ENCODE measurements around the gene UBE2C.

The UBE2C gene

GRCh38 chr20:45851501-45851900 is 39.1 kb downstream of the UBE2C start:
- Mint-ChIP-seq H3K36me3 (ENCODE audit: low read depth) (peaks cover 18% of the 10 kb centered on the region), H3K4me3 (no peak overlapping the region), H3K4me1 (ENCODE audit: low read depth) (peaks cover 14% of the 10 kb centered on the region), H3K27ac (no peak overlapping the region), H3K9me3 (no peaks in the 10 kb centered on the region), H3K27me3 (ENCODE audit: low read depth) (no peaks in the 10 kb centered on the region)

GRCh38 chr20:45852326-45852725 is 39.9 kb downstream of the UBE2C start:
- H3K27ac Mint-ChIP-seq = no peak overlapping the region
- H3K4me1 Mint-ChIP-seq (ENCODE audit: low read depth) = peaks cover 16% of the 10 kb centered on the region
- no peak overlapping the region for H3K4me3 Mint-ChIP-seq
- peaks cover 17% of the 10 kb centered on the region for H3K36me3 Mint-ChIP-seq (ENCODE audit: low read depth)
- no peaks in the 10 kb centered on the region for H3K27me3 Mint-ChIP-seq (ENCODE audit: low read depth)
- H3K9me3 Mint-ChIP-seq = no peaks in the 10 kb centered on the region

- Mint-ChIP-seq H3K27me3 (ENCODE audit: low read depth) (no peaks in the 10 kb centered on the region), H3K4me1 (ENCODE audit: low read depth) (peaks cover 24% of the 10 kb centered on the region), H3K27ac (no peak overlapping the region), H3K36me3 (ENCODE audit: low read depth) (peaks cover 17% of the 10 kb centered on the region), H3K9me3 (no peaks in the 10 kb centered on the region), H3K4me3 (no peak overlapping the region)
Measured at GRCh38 chr20:45853484-45853883, 41.0 kb downstream of the UBE2C start.

- Mint-ChIP-seq H3K9me3 (no peaks in the 10 kb centered on the region), H3K27me3 (ENCODE audit: low read depth) (no peaks in the 10 kb centered on the region), H3K4me1 (ENCODE audit: low read depth) (peaks cover 34% of the 10 kb centered on the region), H3K27ac (peak within 1 kb of the TSS; percentile 99), H3K4me3 (peak within 1 kb of the TSS; percentile 97), H3K36me3 (ENCODE audit: low read depth) (peaks cover 9% of the 10 kb centered on the region)
Measured at GRCh38 chr20:45857114-45857881, 44.9 kb downstream of the UBE2C start, which contains the start of the genes ACOT8 and ZSWIM3. ACOT8 (minus strand) TSS chr20:45857392; CDS start chr20:45857315, 77 bp downstream. ZSWIM3 (plus strand) TSS chr20:45857614; CDS start chr20:45857826, 212 bp downstream.

- H3K9me3 Mint-ChIP-seq = no peaks in the 10 kb centered on the region
- H3K4me1 Mint-ChIP-seq (ENCODE audit: low read depth) = peaks cover 34% of the 10 kb centered on the region
- H3K4me3 Mint-ChIP-seq = peak overlapping the region; percentile 97
- peaks cover 7% of the 10 kb centered on the region for H3K36me3 Mint-ChIP-seq (ENCODE audit: low read depth)
- H3K27ac Mint-ChIP-seq = peak overlapping the region; percentile 99
- no peaks in the 10 kb centered on the region for H3K27me3 Mint-ChIP-seq (ENCODE audit: low read depth)
Measured at GRCh38 chr20:45857882-45858216, 45.4 kb downstream of the UBE2C start.

GRCh38 chr20:45859916-45860315 is 47.5 kb downstream of the UBE2C start:
- Mint-ChIP-seq H3K9me3 (no peaks in the 10 kb centered on the region), H3K27ac (no peak overlapping the region), H3K27me3 (ENCODE audit: low read depth) (no peaks in the 10 kb centered on the region), H3K4me1 (ENCODE audit: low read depth) (peaks cover 32% of the 10 kb centered on the region), H3K4me3 (no peak overlapping the region), H3K36me3 (ENCODE audit: low read depth) (peaks cover 10% of the 10 kb centered on the region)

GRCh38 chr20:45860560-45861220 is 48.2 kb downstream of the UBE2C start:
- no peaks in the 10 kb centered on the region for H3K27me3 Mint-ChIP-seq (ENCODE audit: low read depth)
- H3K4me1 Mint-ChIP-seq (ENCODE audit: low read depth) = peaks cover 28% of the 10 kb centered on the region
- H3K9me3 Mint-ChIP-seq = no peaks in the 10 kb centered on the region
- H3K36me3 Mint-ChIP-seq (ENCODE audit: low read depth) = peaks cover 10% of the 10 kb centered on the region
- no peak overlapping the region for H3K4me3 Mint-ChIP-seq
- no peak overlapping the region for H3K27ac Mint-ChIP-seq

- H3K4me3 Mint-ChIP-seq = no peak overlapping the region
- peaks cover 10% of the 10 kb centered on the region for H3K36me3 Mint-ChIP-seq (ENCODE audit: low read depth)
- no peak overlapping the region for H3K27ac Mint-ChIP-seq
- H3K27me3 Mint-ChIP-seq (ENCODE audit: low read depth) = no peaks in the 10 kb centered on the region
- H3K9me3 Mint-ChIP-seq = no peaks in the 10 kb centered on the region
- peaks cover 23% of the 10 kb centered on the region for H3K4me1 Mint-ChIP-seq (ENCODE audit: low read depth)
Measured at GRCh38 chr20:45861221-45862075, 49.0 kb downstream of the UBE2C start.

- H3K9me3 Mint-ChIP-seq = no peaks in the 10 kb centered on the region
- H3K36me3 Mint-ChIP-seq (ENCODE audit: low read depth) = peaks cover 6% of the 10 kb centered on the region
- H3K4me1 Mint-ChIP-seq (ENCODE audit: low read depth) = peaks cover 12% of the 10 kb centered on the region
- no peaks in the 10 kb centered on the region for H3K27me3 Mint-ChIP-seq (ENCODE audit: low read depth)
- H3K4me3 Mint-ChIP-seq = no peak overlapping the region
- no peak overlapping the region for H3K27ac Mint-ChIP-seq
Measured at GRCh38 chr20:45863543-45864470, 51.4 kb downstream of the UBE2C start.

GRCh38 chr20:45866454-45866853 is 54.0 kb downstream of the UBE2C start:
- H3K4me3 Mint-ChIP-seq = no peak overlapping the region
- no peaks in the 10 kb centered on the region for H3K27me3 Mint-ChIP-seq (ENCODE audit: low read depth)
- no peaks in the 10 kb centered on the region for H3K9me3 Mint-ChIP-seq
- H3K27ac Mint-ChIP-seq = no peak overlapping the region
- peaks cover 5% of the 10 kb centered on the region for H3K4me1 Mint-ChIP-seq (ENCODE audit: low read depth)
- H3K36me3 Mint-ChIP-seq (ENCODE audit: low read depth) = peaks cover 3% of the 10 kb centered on the region

All from T-helper 1 cell treated with Interleukin-12 subunit alpha and Interleukin-12 subunit beta and Interleukin-4 antibody, amounts not matched to agents 30 μg/mL and 1 μg/mL, for 36 hours (primary cell).